CD14-positive monocyte (primary cell): ENCODE measurements around the gene HTR7. TPM values are rescaled to one million over a fixed set of nuclear protein-coding genes. Genes with fewer than 3 reads are reported as not detected.

ENCODE experiments used
- DNase-seq, 3 donors: peaks; one replicate each; pipeline ENCODE4 v3.0.0-alpha.2; 2011 to 2022
- H2AFZ ChIP-seq: 2 replicates; pipeline ENCODE4 v1.6.0; 2012; ENCODE audit warnings: mild to moderate bottlenecking, low read depth, low read length, inconsistent platforms; ENCODE audit not compliant: insufficient read depth, poor library complexity, severe bottlenecking
- H3K27ac ChIP-seq, 2 donors: 1 replicate in 1 of 2; 2 replicates in 1 of 2; pipeline ENCODE4 v1.5.1; 2012 to 2013; ENCODE audit warnings: low read length in 2 of 2, control low read depth in 1 of 2, inconsistent platforms in 1 of 2, low read depth in 1 of 2, mild to moderate bottlenecking in 1 of 2
- H3K27me3 ChIP-seq, 2 donors: one replicate each; pipeline versions ENCODE4 v1.6.0 to v1.6.1; 2011 to 2013; ENCODE audit warnings: low read length in 2 of 2; ENCODE audit not compliant: control insufficient read depth in 2 of 2, insufficient read depth in 2 of 2
- H3K36me3 ChIP-seq, 2 donors: replicated peaks in 1 of 2; 1 replicate in 1 of 2; 2 replicates in 1 of 2; pipeline versions ENCODE4 v1.5.1 to v1.6.1; 2012 to 2013; ENCODE audit warnings: low read length in 2 of 2, control low read depth in 1 of 2, inconsistent platforms in 1 of 2, mild to moderate bottlenecking in 1 of 2; ENCODE audit not compliant: insufficient read depth in 2 of 2, control insufficient read depth in 1 of 2
- H3K4me1 ChIP-seq, 2 donors: 1 replicate in 1 of 2; 2 replicates in 1 of 2; pipeline versions ENCODE4 v1.5.1 to v1.6.1; 2012 to 2013; ENCODE audit warnings: low read length in 2 of 2, control low read depth in 1 of 2, inconsistent platforms in 1 of 2, mild to moderate bottlenecking in 1 of 2, moderate library complexity in 1 of 2; ENCODE audit not compliant: insufficient read depth in 2 of 2, control insufficient read depth in 1 of 2
- H3K4me2 ChIP-seq: replicated peaks from 2 replicates; pipeline ENCODE3; 2012; ENCODE audit warnings: low read length, moderate library complexity, mild to moderate bottlenecking; ENCODE audit not compliant: poor library complexity, severe bottlenecking; ENCODE audit errors: extremely low read depth
- H3K4me3 ChIP-seq, 3 experiments: fragments of 200-600 bp in 1 of 3; sonication (generic) in 1 of 3; replicated peaks in 1 of 3; 1 replicate in 2 of 3; 2 replicates in 1 of 3; pipeline ENCODE4 v1.5.1; 2011 to 2013; ENCODE audit warnings: low read length in 3 of 3, mild to moderate bottlenecking in 3 of 3, control low read depth in 2 of 3, low read depth in 2 of 3, inconsistent platforms in 1 of 3, moderate library complexity in 1 of 3
- H3K79me2 ChIP-seq: 2 replicates; pipeline ENCODE4 v1.6.0; 2012; ENCODE audit warnings: mild to moderate bottlenecking, control low read depth, inconsistent platforms, low read length, moderate library complexity; ENCODE audit not compliant: insufficient read depth
- H3K9ac ChIP-seq: 2 replicates; pipeline ENCODE4 v1.6.0; 2017; ENCODE audit warnings: low read length, mild to moderate bottlenecking; ENCODE audit not compliant: insufficient read depth, poor library complexity, severe bottlenecking
- H3K9me3 ChIP-seq, 2 donors: replicated peaks in 1 of 2; 1 replicate in 1 of 2; 2 replicates in 1 of 2; pipeline versions ENCODE4 v1.5.1 to v1.6.1; 2012 to 2013; ENCODE audit warnings: low read length in 2 of 2, control low read depth in 1 of 2; ENCODE audit not compliant: control insufficient read depth in 1 of 2, insufficient read depth in 1 of 2
- H4K20me1 ChIP-seq: 2 replicates; pipeline ENCODE4 v1.6.0; 2012; ENCODE audit warnings: mild to moderate bottlenecking, low read length, control low read depth, moderate library complexity; ENCODE audit not compliant: insufficient read depth
- H3K27ac Mint-ChIP-seq, 7 donors: one replicate each; pipeline ENCODE4 v1.8.0; 2020; ENCODE audit warnings: mild to moderate bottlenecking in 7 of 7, mixed read lengths in 7 of 7, moderate library complexity in 6 of 7, inconsistent platforms in 2 of 7
- H3K27me3 Mint-ChIP-seq, 3 donors: one replicate each; pipeline ENCODE4 v1.8.0; 2021 to 2022; ENCODE audit warnings: low read depth in 3 of 3, mild to moderate bottlenecking in 3 of 3, mixed read lengths in 3 of 3, moderate library complexity in 3 of 3, inconsistent platforms in 1 of 3
- H3K36me3 Mint-ChIP-seq, 2 donors: one replicate each; pipeline ENCODE4 v1.8.0; 2020; ENCODE audit warnings: mixed read lengths in 2 of 2, inconsistent platforms in 1 of 2, mild to moderate bottlenecking in 1 of 2
- H3K4me1 Mint-ChIP-seq: one replicate; pipeline ENCODE4 v1.8.0; 2020; ENCODE audit warnings: mild to moderate bottlenecking, mixed read lengths
- H3K4me3 Mint-ChIP-seq, 2 donors: one replicate each; pipeline ENCODE4 v1.8.0; 2020; ENCODE audit warnings: mild to moderate bottlenecking in 2 of 2, mixed read lengths in 2 of 2, moderate library complexity in 1 of 2
- H3K9me3 Mint-ChIP-seq, 7 donors: one replicate each; pipeline ENCODE4 v1.8.0; 2020 to 2022; ENCODE audit warnings: mixed read lengths in 7 of 7, mild to moderate bottlenecking in 6 of 7, moderate library complexity in 6 of 7, inconsistent platforms in 2 of 7
- WGBS: methylation state at CpG from one replicate; pipeline ENCODE4 v1.1.5; 2013; ENCODE audit warnings: missing lambda C conversion rate; ENCODE audit not compliant: insufficient coverage; 5-methylcytosine and 5-hydroxymethylcytosine counted together
- intact Hi-C, 2 donors: fragments of 100-400 bp; cut with micrococcal nuclease; formaldehyde crosslinking; loops; one replicate each; pipeline versions ENCODE4 v1.15.0 to v1.15.1; 2023
- polyA plus RNA-seq, 3 donors: library from polyadenylated mRNA; depleted of rRNA in 1 of 3; unstranded in 2 of 3; stranded (reverse) in 1 of 3; fragments of 300-500 nt in 2 of 3; fragments of >200 nt in 1 of 3; fragmentation: Illumina TruSeq in 2 of 3; gene quantifications; 1 replicate in 2 of 3; 2 replicates in 1 of 3; pipeline ENCODE4 v1.2.3, GENCODE V29; 2012 to 2021
- TF ChIP-seq, protein P1 (sequence below): fragments of 200-600 bp; IDR thresholded peaks from one replicate; pipeline ENCODE4 v1.8.0; 2022; ENCODE audit warnings: antibody characterized with exemption, mild to moderate bottlenecking

HTR7 gene
- polyA plus RNA-seq, 3 donors: 0.95 to 1.6 (median 1.1) TPM

DNA sequence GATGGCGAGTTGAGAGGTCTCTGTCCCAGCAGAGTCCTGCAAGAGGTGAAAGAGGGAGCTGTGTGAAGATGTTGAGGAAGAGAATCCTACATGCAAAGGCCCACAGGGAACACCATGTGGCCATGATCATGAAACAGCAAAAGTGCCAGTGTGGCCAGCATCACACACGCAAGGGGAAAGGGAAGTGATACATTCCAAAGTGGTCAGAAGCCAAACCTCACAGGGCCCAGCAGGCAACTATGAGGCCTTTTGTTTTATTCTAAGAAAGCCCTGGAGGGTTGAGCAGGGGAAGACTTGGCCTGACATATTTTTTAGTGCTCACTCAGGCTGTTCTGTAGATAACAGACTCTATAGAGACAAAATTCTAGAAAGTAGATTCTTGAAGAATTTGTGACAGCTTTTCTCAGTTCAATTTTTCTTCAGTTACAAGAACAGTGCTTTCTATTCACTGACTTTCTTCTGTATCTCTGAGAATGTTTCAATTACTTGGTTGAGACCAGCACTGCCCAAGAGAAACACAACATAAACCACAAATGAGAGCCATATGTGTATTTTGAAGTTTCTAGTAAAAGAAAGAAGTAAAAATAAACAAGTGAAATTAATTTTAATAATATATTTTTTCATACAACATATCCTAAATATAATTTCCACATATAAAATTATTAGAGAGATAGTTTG lies 82.3 kb downstream of the HTR7 start:
- TF ChIP-seq, protein P1, sequence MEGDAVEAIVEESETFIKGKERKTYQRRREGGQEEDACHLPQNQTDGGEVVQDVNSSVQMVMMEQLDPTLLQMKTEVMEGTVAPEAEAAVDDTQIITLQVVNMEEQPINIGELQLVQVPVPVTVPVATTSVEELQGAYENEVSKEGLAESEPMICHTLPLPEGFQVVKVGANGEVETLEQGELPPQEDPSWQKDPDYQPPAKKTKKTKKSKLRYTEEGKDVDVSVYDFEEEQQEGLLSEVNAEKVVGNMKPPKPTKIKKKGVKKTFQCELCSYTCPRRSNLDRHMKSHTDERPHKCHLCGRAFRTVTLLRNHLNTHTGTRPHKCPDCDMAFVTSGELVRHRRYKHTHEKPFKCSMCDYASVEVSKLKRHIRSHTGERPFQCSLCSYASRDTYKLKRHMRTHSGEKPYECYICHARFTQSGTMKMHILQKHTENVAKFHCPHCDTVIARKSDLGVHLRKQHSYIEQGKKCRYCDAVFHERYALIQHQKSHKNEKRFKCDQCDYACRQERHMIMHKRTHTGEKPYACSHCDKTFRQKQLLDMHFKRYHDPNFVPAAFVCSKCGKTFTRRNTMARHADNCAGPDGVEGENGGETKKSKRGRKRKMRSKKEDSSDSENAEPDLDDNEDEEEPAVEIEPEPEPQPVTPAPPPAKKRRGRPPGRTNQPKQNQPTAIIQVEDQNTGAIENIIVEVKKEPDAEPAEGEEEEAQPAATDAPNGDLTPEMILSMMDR: no peak
- Histone ChIP-seq H3K4me1 (peaks cover 41 to 48% of the 10 kb centered on the region in 2 donors), H3K27ac (peak overlapping the region in 1 of 2 donors; percentile 24), H3K36me3 (no peaks in the 10 kb centered on the region), H3K79me2 (no peaks in the 10 kb centered on the region), H3K9me3 (peaks cover 0 to 12% of the 10 kb centered on the region in 2 donors), H3K4me2 (no peak overlapping the region), H4K20me1 (no peaks in the 10 kb centered on the region), H3K27me3 (no peaks in the 10 kb centered on the region), H3K4me3 (no peak overlapping the region), H2AFZ (no peak overlapping the region), H3K9ac (no peak overlapping the region)
- Mint-ChIP-seq H3K27ac (peak overlapping the region; percentile 3 to 75 (median 46)), H3K36me3 (no peaks in the 10 kb centered on the region), H3K27me3 (peaks cover 0 to 3% (median 0%) of the 10 kb centered on the region in 3 donors), H3K9me3 (peaks cover 0 to 13% (median 8%) of the 10 kb centered on the region in 7 donors), H3K4me1 (peaks cover 39% of the 10 kb centered on the region), H3K4me3 (no peak overlapping the region)
- WGBS: 46% methylated on average over 2 of the region's 2 CpGs
- intact Hi-C loops: no loop called here
- DNase-seq: peak; percentile 46 to 73 (median 50)

DNA sequence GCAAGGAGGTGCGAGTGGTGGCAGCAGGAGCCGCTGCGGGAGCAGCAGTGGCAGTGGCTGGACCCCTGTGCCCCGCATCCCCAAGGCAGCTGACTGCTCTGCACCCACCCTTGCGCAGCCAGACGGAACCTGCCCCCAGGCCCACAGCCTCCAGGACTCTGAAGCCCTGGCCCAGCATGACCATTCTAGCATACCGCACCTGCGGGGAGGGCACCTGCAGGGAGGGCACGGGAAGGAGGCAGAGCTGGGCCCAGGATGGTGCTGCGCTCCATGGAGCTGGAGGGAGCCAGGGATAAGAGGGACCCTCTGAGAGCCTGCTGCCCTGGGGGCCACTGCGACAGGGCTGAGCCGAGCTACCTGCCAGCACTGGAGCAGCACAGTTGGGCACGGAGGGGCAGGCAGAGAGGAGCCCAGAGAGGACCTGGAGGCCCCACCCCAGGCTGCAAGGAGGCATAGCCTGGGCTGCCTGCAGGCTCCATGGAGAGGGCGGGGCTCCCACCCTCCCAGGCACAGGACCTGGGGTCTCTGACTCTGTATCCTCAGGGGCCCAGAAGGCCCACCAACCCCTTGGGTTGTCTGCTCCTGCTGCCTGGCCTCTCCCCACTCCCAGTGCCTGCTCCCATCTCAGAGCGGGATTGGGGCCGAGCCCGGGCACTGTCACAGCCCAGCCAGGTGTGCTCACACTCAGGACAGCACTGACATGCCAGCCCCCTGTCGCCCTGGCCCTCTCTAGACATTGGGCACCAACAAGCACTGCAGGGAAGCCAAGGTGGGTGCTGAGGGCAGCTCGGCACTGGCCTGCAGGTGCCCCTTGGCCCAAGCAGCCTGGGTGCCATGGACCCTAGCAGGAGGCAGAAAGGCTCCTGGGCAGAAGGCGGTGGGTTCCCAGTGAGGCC lies 87.6 kb downstream of the HTR7 start:
- intact Hi-C loops: no loop called here

More for the DNA sequence above, 87.6 kb downstream of the HTR7 start:
- peaks cover 3% of the 10 kb centered on the region in 2 donors for H3K4me1 ChIP-seq
- no peaks in the 10 kb centered on the region for H4K20me1 ChIP-seq
- no peak overlapping the region for H3K4me2 ChIP-seq
- H3K9ac ChIP-seq: no peak overlapping the region
- no peak overlapping the region for H3K4me3 ChIP-seq
- DNase-seq: no peak
- H3K9me3 Mint-ChIP-seq: peaks cover 0 to 19% (median 12%) of the 10 kb centered on the region in 7 donors
- peaks cover 0 to 26% of the 10 kb centered on the region in 2 donors for H3K9me3 ChIP-seq
- no peak overlapping the region for H2AFZ ChIP-seq
- peaks cover 3% of the 10 kb centered on the region for H3K4me1 Mint-ChIP-seq
- TF ChIP-seq, protein P1: no peak
- H3K27ac ChIP-seq: no peak overlapping the region
- no peak overlapping the region for H3K27ac Mint-ChIP-seq
- no peaks in the 10 kb centered on the region for H3K79me2 ChIP-seq
- H3K36me3 Mint-ChIP-seq: no peaks in the 10 kb centered on the region
- 96% methylated on average over 20 of the region's 20 CpGs for WGBS
- no peaks in the 10 kb centered on the region for H3K27me3 Mint-ChIP-seq
- no peaks in the 10 kb centered on the region for H3K27me3 ChIP-seq
- no peak overlapping the region for H3K4me3 Mint-ChIP-seq
- H3K36me3 ChIP-seq: no peaks in the 10 kb centered on the region
